ENCODE data around the gene GLUL. TPM values are rescaled to one million over a fixed set of nuclear protein-coding genes. Genes with fewer than 3 reads are reported as not detected.

GLUL gene
- total RNA-seq, 4 donors from 2014 or later: 1,653 to 2,736 (median 2,263) TPM

DNA sequence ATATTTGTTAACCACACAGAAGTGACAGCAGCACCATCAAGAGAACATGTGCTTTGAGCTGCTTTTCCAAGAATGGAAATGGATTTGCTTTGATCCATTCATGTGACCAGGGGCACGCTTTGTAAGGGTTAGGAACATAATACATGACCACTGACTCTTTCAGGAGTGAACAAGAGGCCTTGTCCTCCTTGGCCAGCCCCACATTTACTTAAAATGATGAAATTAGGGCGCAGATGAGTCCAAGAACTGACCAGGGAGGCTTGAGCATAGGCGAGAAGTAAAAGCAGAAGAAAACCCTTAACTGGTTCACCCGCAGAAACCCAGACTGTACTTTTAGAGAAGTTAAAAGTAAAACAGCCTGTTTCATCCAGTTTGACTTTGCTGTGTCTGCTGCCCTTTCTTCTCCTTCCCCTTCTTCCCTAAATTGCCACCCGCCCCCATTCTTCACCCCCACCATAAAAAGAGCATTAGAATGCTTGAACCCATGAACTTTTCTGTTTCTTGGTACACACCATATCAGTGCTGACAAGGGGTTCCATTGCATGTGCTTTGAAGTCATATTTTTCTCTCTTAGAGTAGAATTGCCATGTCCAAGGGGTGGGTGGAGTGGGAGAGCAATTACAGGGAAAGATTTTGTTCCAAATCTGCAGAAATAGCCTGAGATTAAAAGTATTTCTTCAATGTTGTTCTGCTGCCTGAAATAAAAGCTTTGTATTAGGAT is 2.6 kb upstream of the GLUL start:
- Histone ChIP-seq H3K4me1 (peaks cover 21 to 24% of the 10 kb centered on the region in 2 donors), H3K27ac (peak overlapping the region; percentile 7 to 100 (median 36)), H3K4me3 (replicated peaks in 1 of 3) (no peak overlapping the region), H3K36me3 (peaks cover 3 to 17% of the 10 kb centered on the region in 2 donors), H3K27me3 (no peaks in the 10 kb centered on the region), H3K9me3 (no peaks in the 10 kb centered on the region)
- no peak for TF ChIP-seq POLR2A (IDR thresholded peaks at IDR 0.05)
- TF ChIP-seq, protein P1, sequence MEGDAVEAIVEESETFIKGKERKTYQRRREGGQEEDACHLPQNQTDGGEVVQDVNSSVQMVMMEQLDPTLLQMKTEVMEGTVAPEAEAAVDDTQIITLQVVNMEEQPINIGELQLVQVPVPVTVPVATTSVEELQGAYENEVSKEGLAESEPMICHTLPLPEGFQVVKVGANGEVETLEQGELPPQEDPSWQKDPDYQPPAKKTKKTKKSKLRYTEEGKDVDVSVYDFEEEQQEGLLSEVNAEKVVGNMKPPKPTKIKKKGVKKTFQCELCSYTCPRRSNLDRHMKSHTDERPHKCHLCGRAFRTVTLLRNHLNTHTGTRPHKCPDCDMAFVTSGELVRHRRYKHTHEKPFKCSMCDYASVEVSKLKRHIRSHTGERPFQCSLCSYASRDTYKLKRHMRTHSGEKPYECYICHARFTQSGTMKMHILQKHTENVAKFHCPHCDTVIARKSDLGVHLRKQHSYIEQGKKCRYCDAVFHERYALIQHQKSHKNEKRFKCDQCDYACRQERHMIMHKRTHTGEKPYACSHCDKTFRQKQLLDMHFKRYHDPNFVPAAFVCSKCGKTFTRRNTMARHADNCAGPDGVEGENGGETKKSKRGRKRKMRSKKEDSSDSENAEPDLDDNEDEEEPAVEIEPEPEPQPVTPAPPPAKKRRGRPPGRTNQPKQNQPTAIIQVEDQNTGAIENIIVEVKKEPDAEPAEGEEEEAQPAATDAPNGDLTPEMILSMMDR (IDR thresholded peaks at IDR 0.05): no peak
- intact Hi-C loops (cut with DNase I): loop anchor here (10.0 kb wide), 1 partner anchor 199 kb away; no protein-coding TSS in a partner anchor
- 55 to 71% methylated on average over 5 of the region's 5 CpGs for WGBS, 2 donors
- DNase-seq: no peak

DNA sequence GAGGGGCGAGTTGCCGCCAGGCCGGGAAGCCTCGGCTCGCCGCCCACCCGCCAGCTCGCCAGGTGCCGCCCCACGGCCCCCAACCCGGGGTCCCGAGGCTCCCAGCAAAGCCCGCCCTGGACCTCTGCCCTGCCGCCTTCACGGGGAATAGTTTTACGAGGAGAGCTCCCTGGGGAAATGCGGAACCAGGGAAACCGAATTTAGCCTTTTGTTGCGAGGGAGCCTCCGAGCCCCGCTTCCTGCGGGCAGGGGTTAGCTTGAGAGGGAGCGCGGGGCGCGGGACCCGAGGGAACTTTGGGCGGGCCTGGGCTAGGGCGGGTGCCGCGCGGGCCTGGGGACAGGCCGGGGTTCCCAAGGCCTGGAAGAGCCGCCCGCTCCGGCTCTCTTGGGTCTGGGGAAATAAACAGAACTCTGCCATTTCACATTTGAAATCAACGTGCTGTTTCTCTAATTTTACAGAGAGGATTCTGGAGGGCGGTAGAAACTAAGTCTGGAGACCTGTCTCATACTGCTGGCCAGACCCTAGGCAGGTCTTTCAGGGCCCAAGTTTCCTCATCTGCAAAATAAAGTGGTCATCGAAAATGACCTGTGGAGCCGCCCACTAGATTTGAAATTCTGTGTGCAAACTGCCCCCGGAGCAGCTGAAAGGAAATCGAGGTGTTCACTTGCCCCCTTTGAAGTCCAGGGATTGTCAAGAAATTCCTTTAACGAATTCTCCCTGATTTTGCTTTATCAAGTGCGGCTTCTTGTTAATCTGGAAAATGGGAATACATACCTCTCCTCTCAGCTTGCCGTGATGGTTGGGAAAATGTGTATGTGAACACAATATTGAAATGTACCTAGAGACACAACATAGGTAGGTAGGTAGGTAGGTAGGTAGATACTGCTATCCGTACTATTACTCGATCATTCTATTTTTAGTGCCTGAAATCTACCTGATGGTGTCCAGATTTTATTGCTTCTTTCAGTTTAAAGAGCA is 749 bp upstream of the GLUL start:
- Histone ChIP-seq H3K4me3 (replicated peaks in 1 of 3) (peak overlapping the region; percentile 21 to 80 (median 45)), H3K27ac (peak overlapping the region; percentile 99 to 100 (median 100)), H3K9me3 (no peaks in the 10 kb centered on the region), H3K36me3 (peaks cover 19 to 36% of the 10 kb centered on the region in 2 donors), H3K4me1 (peaks cover 28 to 31% of the 10 kb centered on the region in 2 donors), H3K27me3 (no peaks in the 10 kb centered on the region)
- no peak for DNase-seq
- TF ChIP-seq, protein P1 (IDR thresholded peaks at IDR 0.05): no peak
- TF ChIP-seq POLR2A (IDR thresholded peaks at IDR 0.05): peak in 1 of 2 donors; percentile 48
- intact Hi-C loops (cut with DNase I): loop anchor here (10.0 kb wide), 1 partner anchor 198 kb away; no protein-coding TSS in a partner anchor
- 14 to 20% methylated on average over 35 to 43 of the region's 47 CpGs for WGBS, 2 donors

DNA sequence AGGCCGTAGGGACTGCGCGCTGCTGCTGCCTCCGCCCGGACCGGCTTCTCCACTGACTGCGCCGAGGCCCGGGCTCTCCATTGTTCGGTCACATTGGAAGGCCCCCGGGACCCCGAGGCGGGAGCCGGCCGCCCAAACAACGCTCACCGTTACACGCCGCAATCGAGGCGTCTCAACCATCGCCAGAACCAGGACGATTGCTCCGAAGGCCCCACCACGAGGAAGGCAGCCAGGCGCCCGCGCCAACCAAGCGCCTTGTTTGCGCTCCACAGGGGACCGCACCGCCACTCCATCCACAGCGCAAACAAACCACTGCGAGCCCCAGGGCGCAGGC is 595 bp downstream of the GLUL start:
- Histone ChIP-seq H3K4me1 (peaks cover 28 to 29% of the 10 kb centered on the region in 2 donors), H3K4me3 (replicated peaks in 1 of 3) (peak overlapping the region; percentile 49 to 81 (median 80)), H3K36me3 (peaks cover 32 to 48% of the 10 kb centered on the region in 2 donors), H3K9me3 (no peaks in the 10 kb centered on the region), H3K27ac (peak overlapping the region; percentile 99 to 100 (median 100)), H3K27me3 (no peaks in the 10 kb centered on the region)
- 0 to 1% methylated on average over 13 to 16 of the region's 35 CpGs for WGBS, 2 donors
- TF ChIP-seq, protein P1 (IDR thresholded peaks at IDR 0.05): no peak
- no peak for TF ChIP-seq POLR2A (IDR thresholded peaks at IDR 0.05)
- intact Hi-C loops (cut with DNase I): loop anchor here (10.0 kb wide), 1 partner anchor 196 kb away; no protein-coding TSS in a partner anchor
- no peak for DNase-seq

DNA sequence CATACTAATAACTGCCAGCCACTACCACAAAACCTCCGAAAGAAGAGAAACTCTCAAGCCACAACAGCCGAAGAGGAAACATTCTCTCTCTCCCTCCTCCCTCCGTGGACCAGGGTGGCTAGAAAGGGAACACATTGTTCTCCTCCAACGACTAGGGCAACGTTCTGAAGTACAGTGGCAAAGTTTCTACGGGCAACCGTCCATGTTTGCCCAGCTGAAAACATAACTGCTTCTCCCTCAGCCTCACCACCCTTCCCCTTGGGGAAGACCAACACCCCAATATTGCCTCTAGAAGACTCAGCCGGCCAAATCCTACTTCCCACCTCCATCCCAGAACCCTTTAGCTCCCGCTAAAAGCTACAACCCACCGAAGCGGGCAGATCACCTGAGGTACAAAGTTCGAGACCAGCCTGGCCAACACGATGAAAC is 2.0 kb downstream of the GLUL start:
- Histone ChIP-seq H3K4me3 (replicated peaks in 1 of 3) (peak overlapping the region; percentile 49 to 81 (median 80)), H3K4me1 (peaks cover 40 to 42% of the 10 kb centered on the region in 2 donors), H3K36me3 (peaks cover 46 to 62% of the 10 kb centered on the region in 2 donors), H3K27me3 (no peaks in the 10 kb centered on the region), H3K27ac (peak overlapping the region; percentile 99 to 100 (median 100)), H3K9me3 (no peaks in the 10 kb centered on the region)
- intact Hi-C loops (cut with DNase I): loop anchor here (10.0 kb wide), 1 partner anchor 195 kb away; no protein-coding TSS in a partner anchor
- TF ChIP-seq, protein P1 (IDR thresholded peaks at IDR 0.05): no peak
- peak in 1 of 2 donors; percentile 71 for TF ChIP-seq POLR2A (IDR thresholded peaks at IDR 0.05)
- DNase-seq: peak; percentile 78 to 86
- 1 to 4% methylated on average over 13 of the region's 13 CpGs for WGBS, 2 donors
